K562 (cell line): ENCODE results near the gene GNAI3. TPM values are rescaled to one million over a fixed set of nuclear protein-coding genes. Genes with fewer than 3 reads are reported as not detected.
A peak's percentile ranks its signal among the peaks of the same experiment; 100 is the strongest.

Source experiments
- ATAC-seq: fragments of 200-7000 bp; cut with Tn5 transposase; 3 replicates; pipeline ENCODE4 v1.9.1; 2020; ENCODE audit warnings: moderate library complexity
- BruUV-seq: library from RNA; stranded (reverse); fragments of 400-500 nt; replicated peaks from 2 replicates; lab custom pipeline; 2021; lab: Mats Ljungman, UMichigan
- CTCF ChIA-PET: fragments of 300-600 bp; formaldehyde crosslinking; extraction: SDS; loops from one replicate; lab custom pipeline; 2021; ENCODE audit warnings: low intra/inter-chr PET ratio; lab: Yijun Ruan, JAX
- POLR2A ChIA-PET: fragments of 300-600, 350-650 bp; sonication (Branson Sonifier 250); formaldehyde crosslinking; extraction: SDS; loops from one replicate; lab custom pipeline; 2021; ENCODE audit warnings: antibody characterized with exemption, inconsistent platforms; lab: Yijun Ruan, JAX
- DNase-seq, 4 experiments: peaks; one replicate each; pipeline versions ENCODE4 v3.0.0 to v3.0.0-alpha.2; 2011 to 2018; ENCODE audit warnings: low spot score in 3 of 4, mixed read lengths in 3 of 4; ENCODE audit errors: extremely low read depth in 1 of 4
- FAIRE-seq: peaks from 2 replicates; lab custom pipeline; 2011; peaks lifted over from hg19 to GRCh38; lab: Jason Lieb, UNC
- H2AFZ ChIP-seq: 2 replicates; pipeline ENCODE4 v1.6.0; 2011; ENCODE audit warnings: low read depth, low read length, control low read depth, inconsistent platforms
- H3K27ac ChIP-seq: fragments of 200-600 bp; 3 replicates; pipeline ENCODE4 v1.8.0; 2011; ENCODE audit warnings: low read depth, mild to moderate bottlenecking, control low read depth, inconsistent platforms, low read length, moderate library complexity, mixed read lengths; ENCODE audit errors: extremely low read depth
- H3K27me3 ChIP-seq, 2 experiments: fragments of 300-600 bp in 1 of 2; 2 replicates in 1 of 2; 3 replicates in 1 of 2; pipeline versions ENCODE4 v1.6.0 to v1.8.0; 2011; ENCODE audit warnings: inconsistent platforms in 2 of 2, low read length in 2 of 2, mild to moderate bottlenecking in 1 of 2, mixed read lengths in 1 of 2, moderate library complexity in 1 of 2; ENCODE audit not compliant: control insufficient read depth in 2 of 2, insufficient read depth in 2 of 2
- H3K36me3 ChIP-seq: fragments of 300-600 bp; 3 replicates; pipeline ENCODE4 v1.8.0; 2011; ENCODE audit warnings: mild to moderate bottlenecking, low read length, inconsistent platforms; ENCODE audit not compliant: control insufficient read depth, insufficient read depth
- H3K4me1 ChIP-seq, 2 experiments: fragments of 200-600 bp in 1 of 2; replicated peaks in 1 of 2; 2 replicates in 1 of 2; 3 replicates in 1 of 2; pipeline versions ENCODE4 v1.5.1 to v1.8.0; 2011; ENCODE audit warnings: inconsistent platforms in 2 of 2, low read length in 2 of 2, mild to moderate bottlenecking in 1 of 2, mixed read lengths in 1 of 2, moderate library complexity in 1 of 2; ENCODE audit not compliant: control insufficient read depth in 2 of 2, insufficient read depth in 2 of 2
- H3K4me2 ChIP-seq: 2 replicates; pipeline ENCODE4 v1.6.1; 2011; ENCODE audit warnings: low read length, control low read depth, inconsistent platforms, mixed read lengths; ENCODE audit not compliant: insufficient read depth
- H3K4me3 ChIP-seq: fragments of 200-600 bp; sonication (generic), shearing (Covaris generic); 2 replicates; pipeline ENCODE4 v1.5.1; 2016; ENCODE audit warnings: control low read depth, inconsistent platforms
- H3K79me2 ChIP-seq: fragments of 200-600 bp; 3 replicates; pipeline ENCODE4 v1.8.0; 2011; ENCODE audit warnings: low read length, inconsistent platforms; ENCODE audit not compliant: control insufficient read depth, insufficient read depth
- H3K9ac ChIP-seq, 2 experiments: 2 replicates each; pipeline versions ENCODE4 v1.6.0 to v1.6.1; 2011; ENCODE audit warnings: low read depth in 2 of 2, low read length in 2 of 2, control low read depth in 1 of 2, inconsistent platforms in 1 of 2, mild to moderate bottlenecking in 1 of 2, mixed read lengths in 1 of 2; ENCODE audit not compliant: insufficient read depth in 1 of 2
- H3K9me1 ChIP-seq: one replicate; pipeline ENCODE4 v1.6.0; 2011; ENCODE audit warnings: inconsistent platforms, mild to moderate bottlenecking, low read length, moderate library complexity; ENCODE audit not compliant: control insufficient read depth, insufficient read depth
- H3K9me3 ChIP-seq: replicated peaks from 2 replicates; pipeline ENCODE4 v1.5.1; 2011; ENCODE audit warnings: low read depth, low read length, inconsistent platforms; ENCODE audit not compliant: control insufficient read depth, insufficient read depth
- H4K20me1 ChIP-seq: replicated peaks from 2 replicates; pipeline ENCODE4 v1.6.1; 2011; ENCODE audit warnings: low read length, inconsistent platforms, mixed read lengths; ENCODE audit not compliant: control insufficient read depth, insufficient read depth
- CBFA2T3 ChIP-seq: fragments of 450-650 bp; IDR thresholded peaks from 2 replicates; pipeline ENCODE4 v1.6.1; 2017
- DMBX1 ChIP-seq: fragments of 250-450 bp; sonication (Bioruptor Pico); IDR thresholded peaks from 2 replicates; pipeline ENCODE4 v1.8.0; 2022; ENCODE audit warnings: inconsistent platforms, mild to moderate bottlenecking, moderate library complexity, borderline replicate concordance
- EZH2 ChIP-seq: IDR thresholded peaks from 2 replicates; pipeline ENCODE4 v1.6.1; 2012; ENCODE audit warnings: low read depth, mild to moderate bottlenecking, inconsistent platforms, low read length, borderline replicate concordance
- FOXO4 ChIP-seq: fragments of 450-650 bp; formaldehyde crosslinking; IDR thresholded peaks from 2 replicates; pipeline ENCODE4 v1.4.0; 2020; ENCODE audit warnings: mild to moderate bottlenecking, moderate library complexity
- GABPA ChIP-seq: fragments of 200-800 bp; sonication (Bioruptor generic); conservative IDR thresholded peaks from 2 replicates; pipeline ENCODE4 v1.6.1; 2016; ENCODE audit warnings: low read depth, missing genetic modification characterization, missing compliant biosample characterization
- HNRNPK ChIP-seq: fragments of 200-400 bp; formaldehyde crosslinking; IDR thresholded peaks from one replicate; pipeline ENCODE4 v1.6.1; 2018; ENCODE audit warnings: mild to moderate bottlenecking, low read depth, low read length; ENCODE audit not compliant: poor library complexity, severe bottlenecking
- KHSRP ChIP-seq: fragments of 450-650 bp; IDR thresholded peaks from 2 replicates; pipeline ENCODE4 v1.6.1; 2017
- MLLT1 ChIP-seq, 2 experiments: fragments of 450-650 bp; IDR thresholded peaks; 2 replicates each; pipeline ENCODE4 v1.6.1; 2016
- NFE2L1 ChIP-seq: fragments of 450-650 bp; IDR thresholded peaks from 2 replicates; pipeline ENCODE4 v1.6.1; 2016; ENCODE audit warnings: missing genetic modification characterization, low read depth, mild to moderate bottlenecking, missing compliant biosample characterization, moderate library complexity, borderline replicate concordance
- SETDB1 ChIP-seq: IDR thresholded peaks from one replicate; pipeline ENCODE4 v1.6.1; 2012; ENCODE audit warnings: low read length, control low read depth, inconsistent platforms
- SMARCE1 ChIP-seq: fragments of 450-650 bp; IDR thresholded peaks from 2 replicates; pipeline ENCODE4 v1.7.1; 2016; ENCODE audit warnings: mild to moderate bottlenecking
- TCF7L2 ChIP-seq: fragments of 150-350 bp; IDR thresholded peaks from 2 replicates; pipeline ENCODE4 v1.6.1; 2016; ENCODE audit warnings: low read depth, mild to moderate bottlenecking, low read length, moderate library complexity
- TFAP4 ChIP-seq: sonication (generic); formaldehyde crosslinking; IDR thresholded peaks from 2 replicates; pipeline ENCODE4 v1.8.0; 2022; ENCODE audit warnings: missing genetic modification reagents, mild to moderate bottlenecking, moderate library complexity, borderline replicate concordance
- ZNF507 ChIP-seq: conservative IDR thresholded peaks from 2 replicates; pipeline ENCODE4 v1.6.1; 2017; ENCODE audit warnings: missing genetic modification characterization, missing compliant biosample characterization
- WGBS: fragments of 100-300 bp; shearing (Covaris generic); methylation state at CpG from one replicate; pipeline ENCODE4 v1.1.6; 2016; ENCODE audit warnings: low coverage, mixed read lengths; ENCODE audit not compliant: insufficient coverage; ENCODE audit errors: missing lambda C conversion rate; 5-methylcytosine and 5-hydroxymethylcytosine counted together
- in situ Hi-C: fragments of 300-500 bp; cut with MboI; formaldehyde crosslinking; loops from 4 replicates; pipeline ENCODE4 v1.15.0; 2018; ENCODE audit warnings: inconsistent platforms, mixed read lengths
- intact Hi-C: fragments of 100-400 bp; cut with micrococcal nuclease; formaldehyde crosslinking; loops from 2 replicates; pipeline ENCODE4 v1.14.2; 2022
- polyA plus RNA-seq, 8 experiments: library from polyadenylated mRNA; depleted of rRNA in 4 of 8; stranded (reverse) in 5 of 8; unstranded in 3 of 8; fragments of >200 nt; fragmentation: Nextera tagmentation in 2 of 8; fragmentation: Illumina TruSeq in 1 of 8; extraction: Ambion mirVana in 2 of 8; extraction: Trizol in 1 of 8; gene quantifications; 2 replicates each; pipeline versions ENCODE4 v1.2.1 to v1.2.3, GENCODE V29; 2011 to 2014; ENCODE audit warnings: inconsistent platforms in 1 of 8, missing spikeins in 1 of 8
- total RNA-seq, 7 experiments: library from RNA; depleted of rRNA in 6 of 7; stranded (reverse); fragments of >200 nt in 6 of 7; fragmentation: Illumina TruSeq in 2 of 7; extraction: Trizol in 2 of 7; gene quantifications; 2 replicates each; pipeline versions ENCODE4 v1.2.1 to v1.2.3, GENCODE V29; 2011 to 2021; ENCODE audit warnings: low replicate concordance in 1 of 7
- TF ChIP-seq, protein P1 (sequence below): sonication (generic); formaldehyde crosslinking; IDR thresholded peaks from 2 replicates; pipeline ENCODE4 v1.8.1; 2023; ENCODE audit warnings: mild to moderate bottlenecking, missing genetic modification reagents

The GNAI3 gene
- total and polyA plus RNA-seq, 9 of the 15 experiments (the other 6 are each of a cell fraction or from before 2014, with no cell fraction given): 6.3 to 13.2 (median 8.9) TPM

DNA sequence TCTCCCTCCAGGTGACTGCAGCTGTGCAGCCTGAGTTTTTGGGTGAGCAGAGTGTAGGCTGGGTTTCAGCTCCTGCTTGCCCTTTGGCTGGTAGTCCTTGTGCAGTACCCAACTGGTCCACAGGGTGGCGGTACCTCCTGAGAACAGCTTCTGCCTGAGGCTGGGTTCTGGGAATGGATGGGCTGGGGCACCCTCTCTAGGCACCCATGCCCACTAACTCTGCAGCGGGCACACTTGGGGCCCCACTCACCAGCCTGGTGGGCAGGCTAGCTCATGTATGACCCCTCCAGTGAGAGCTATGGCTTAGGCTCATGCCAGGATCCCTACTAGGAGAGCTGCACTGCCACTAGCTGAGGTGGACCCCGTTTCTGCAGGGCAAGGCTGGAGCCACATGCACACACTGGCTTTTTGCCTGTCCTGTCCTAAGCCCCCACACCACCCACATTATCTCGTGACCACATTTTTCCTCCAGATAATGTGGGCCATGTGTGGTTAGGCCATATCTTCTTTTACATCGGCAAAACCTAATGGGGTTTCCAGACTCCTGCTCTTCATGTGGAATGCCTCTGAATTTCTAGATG lies 92.0 kb downstream of the GNAI3 start:
- Histone ChIP-seq H3K9me3 (no peaks in the 10 kb centered on the region), H3K9ac (peak overlapping the region in 1 of 2 experiments; percentile 30; a peak in 1 of 4 replicates), H2AFZ (peak overlapping the region; percentile 66), H3K27me3 (no peaks in the 10 kb centered on the region; a peak in 1 of 5 replicates), H3K4me2 (peak overlapping the region; percentile 64), H3K4me3 (no peak overlapping the region), H3K4me1 (peaks cover 26 to 51% of the 10 kb centered on the region in 2 experiments), H3K79me2 (no peaks in the 10 kb centered on the region), H3K9me1 (no peaks in the 10 kb centered on the region), H3K36me3 (no peaks in the 10 kb centered on the region), H4K20me1 (no peaks in the 10 kb centered on the region), H3K27ac (no peak overlapping the region)
- 3% methylated on average over 5 of the region's 5 CpGs for WGBS
- intact Hi-C loops: loop anchor here (2.0 to 10.0 kb wide), 3 partner anchors 62 to 474 kb away; partner anchors contain the start of genes AHCYL1 and UBL4B
- DNase-seq: peak; percentile 76 to 88 (median 82)
- CTCF ChIA-PET: interaction anchor here (0.6 to 6.9 kb wide), 5 partner anchors 9 to 344 kb away, joined by 3 to 77 read pairs (median 3); partner anchors contain the start of gene AHCYL1
- peak; percentile 82 for ATAC-seq
- POLR2A ChIA-PET: interaction anchor here (0.6 to 6.4 kb wide), 19 partner anchors 10 to 345 kb away, joined by 3 to 44 read pairs (median 4); partner anchors contain the start of genes AHCYL1, GNAI3 and GSTM4
- FAIRE-seq: peak; percentile 97
- in situ Hi-C loops: loop anchor here (5.0 to 10.0 kb wide), 3 partner anchors 132 to 374 kb away; no protein-coding TSS in a partner anchor
- no TSS peak for BruUV-seq
- no peak for TF ChIP-seq ZNF507 (tag)
- TF ChIP-seq EZH2: no peak
- no peak for TF ChIP-seq DMBX1 (CRISPR knock-in tag)
- peak; percentile 60; the same call in 1 of the 2 replicates for TF ChIP-seq TFAP4
- no peak for TF ChIP-seq NFE2L1 (tag)
- no peak for TF ChIP-seq SETDB1
- no peak for TF ChIP-seq MLLT1 (IDR thresholded peaks at IDR 0.05)
- TF ChIP-seq HNRNPK: no peak
- peak; percentile 51; the same call in 1 of the 2 replicates for TF ChIP-seq CBFA2T3
- no peak for TF ChIP-seq GABPA (tag)
- TF ChIP-seq FOXO4 (CRISPR knock-in tag): no peak
- TF ChIP-seq, protein P1, sequence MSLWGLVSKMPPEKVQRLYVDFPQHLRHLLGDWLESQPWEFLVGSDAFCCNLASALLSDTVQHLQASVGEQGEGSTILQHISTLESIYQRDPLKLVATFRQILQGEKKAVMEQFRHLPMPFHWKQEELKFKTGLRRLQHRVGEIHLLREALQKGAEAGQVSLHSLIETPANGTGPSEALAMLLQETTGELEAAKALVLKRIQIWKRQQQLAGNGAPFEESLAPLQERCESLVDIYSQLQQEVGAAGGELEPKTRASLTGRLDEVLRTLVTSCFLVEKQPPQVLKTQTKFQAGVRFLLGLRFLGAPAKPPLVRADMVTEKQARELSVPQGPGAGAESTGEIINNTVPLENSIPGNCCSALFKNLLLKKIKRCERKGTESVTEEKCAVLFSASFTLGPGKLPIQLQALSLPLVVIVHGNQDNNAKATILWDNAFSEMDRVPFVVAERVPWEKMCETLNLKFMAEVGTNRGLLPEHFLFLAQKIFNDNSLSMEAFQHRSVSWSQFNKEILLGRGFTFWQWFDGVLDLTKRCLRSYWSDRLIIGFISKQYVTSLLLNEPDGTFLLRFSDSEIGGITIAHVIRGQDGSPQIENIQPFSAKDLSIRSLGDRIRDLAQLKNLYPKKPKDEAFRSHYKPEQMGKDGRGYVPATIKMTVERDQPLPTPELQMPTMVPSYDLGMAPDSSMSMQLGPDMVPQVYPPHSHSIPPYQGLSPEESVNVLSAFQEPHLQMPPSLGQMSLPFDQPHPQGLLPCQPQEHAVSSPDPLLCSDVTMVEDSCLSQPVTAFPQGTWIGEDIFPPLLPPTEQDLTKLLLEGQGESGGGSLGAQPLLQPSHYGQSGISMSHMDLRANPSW (CRISPR knock-in tag): no peak
- no peak for TF ChIP-seq TCF7L2
- no peak for TF ChIP-seq KHSRP
- peak; percentile 56; the same call in 1 of the 2 replicates for TF ChIP-seq SMARCE1
